Stimulated activated CD4-positive, alpha-beta T cell treated with anti-CD3 and anti-CD28 coated beads, Interleukin-15, amount 100 ng/mL, for 48 hours (primary cell): ENCODE measurements around the gene ETV4.

Source experiments
- DNase-seq, 2 donors: peaks; one replicate each; pipeline ENCODE4 v3.0.0-alpha.2; 2020; ENCODE audit warnings: low read depth in 2 of 2

ETV4 gene

GRCh38 chr17:43546319-43547188 is at the start of gene ETV4:
TSS of gene ETV4 (minus strand) at chr17:43546340. CDS start at chr17:43545617, 723 bp downstream.
- peak; percentile 89 to 93 for DNase-seq

DNA sequence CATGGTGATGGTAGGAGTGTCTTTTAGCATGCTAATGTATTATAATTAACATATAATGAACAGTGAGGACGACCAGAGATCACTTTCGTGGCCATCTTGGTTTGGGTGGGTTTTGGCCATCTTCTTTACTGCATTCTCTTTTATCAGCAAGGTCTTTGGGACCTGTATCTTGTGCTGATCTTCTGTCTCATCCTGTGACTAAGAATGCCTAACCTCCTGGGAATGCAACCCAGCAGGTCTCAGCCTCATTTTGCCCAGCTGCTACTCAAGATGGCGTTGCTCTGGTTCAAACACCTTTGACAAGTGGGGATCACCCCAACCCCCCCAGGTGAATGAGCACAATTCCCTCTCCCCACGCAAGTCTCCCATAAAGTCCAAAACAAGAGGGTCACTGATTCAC is 49.3 kb upstream of the ETV4 start:
- no peak for DNase-seq

- DNase-seq, result no peak
Measured at GRCh38 chr17:43591779-43592562, 45.8 kb upstream of the ETV4 start.

GRCh38 chr17:43591001-43591400 is 44.9 kb upstream of the ETV4 start:
- DNase-seq, result no peak

GRCh38 chr17:43588664-43589435 is 42.7 kb upstream of the ETV4 start:
- no peak for DNase-seq

DNA sequence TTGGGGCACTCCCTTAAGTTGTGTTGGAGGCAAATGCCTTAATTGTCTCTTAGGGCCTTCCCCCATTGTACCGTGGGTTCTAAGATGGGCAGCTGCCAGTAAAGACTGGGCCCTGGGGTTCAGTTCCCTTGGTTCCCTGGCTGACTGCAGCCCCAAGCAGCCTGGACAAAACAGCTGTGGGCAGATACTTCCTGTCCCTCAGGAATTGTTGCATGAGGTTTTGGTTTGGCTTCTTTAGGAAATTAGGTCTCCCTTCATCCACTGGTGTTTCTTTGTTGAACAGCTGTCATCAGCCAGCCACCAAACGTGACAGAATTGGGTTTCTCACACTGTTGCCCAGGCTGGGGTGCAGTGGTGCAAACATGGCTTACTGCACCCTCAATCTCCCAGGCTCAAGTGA is 42.0 kb upstream of the ETV4 start:
- no peak for DNase-seq

GRCh38 chr17:43587647-43588046 is 41.5 kb upstream of the ETV4 start:
- DNase-seq, result no peak

DNA sequence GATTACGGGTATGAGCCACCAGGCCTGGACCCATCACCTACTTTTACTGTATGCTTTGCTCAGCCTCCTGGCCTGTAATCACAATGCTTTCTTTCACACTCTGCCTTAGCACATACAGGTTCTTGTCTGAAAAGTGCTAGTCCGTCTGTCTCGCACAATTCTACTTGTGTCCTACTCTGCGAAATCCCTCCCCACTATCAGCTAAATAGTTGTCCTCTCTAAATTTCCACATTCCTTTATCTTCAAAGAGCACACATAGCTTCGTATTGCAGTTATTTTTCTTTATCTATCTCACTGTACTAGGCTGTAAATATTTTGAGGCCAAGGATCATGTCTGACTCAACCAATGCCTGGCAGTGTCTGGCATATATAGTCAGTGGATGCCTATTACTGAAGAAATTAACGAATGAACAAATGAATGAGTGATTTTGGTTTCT is 38.5 kb upstream of the ETV4 start:
- no peak for DNase-seq

DNA sequence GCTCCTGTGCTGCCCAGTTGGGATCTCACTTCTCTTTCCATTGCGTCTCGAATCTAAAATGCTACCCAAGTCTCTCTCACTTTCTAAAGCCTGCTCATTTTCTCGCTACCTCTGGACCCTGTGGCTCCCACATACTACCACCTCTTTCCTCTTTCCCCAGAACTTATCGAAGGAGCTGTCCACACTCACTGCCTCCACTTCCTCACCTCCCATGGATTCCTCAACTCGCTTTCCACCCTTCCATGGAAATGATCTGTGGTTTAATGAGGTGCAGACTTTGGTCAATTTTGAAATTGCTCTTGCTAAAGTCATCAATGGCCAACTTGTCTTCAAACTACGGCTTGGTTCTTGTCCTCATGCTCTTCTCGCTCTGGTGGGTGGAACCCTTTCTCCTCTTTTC is 37.2 kb upstream of the ETV4 start:
- DNase-seq, result no peak

DNA sequence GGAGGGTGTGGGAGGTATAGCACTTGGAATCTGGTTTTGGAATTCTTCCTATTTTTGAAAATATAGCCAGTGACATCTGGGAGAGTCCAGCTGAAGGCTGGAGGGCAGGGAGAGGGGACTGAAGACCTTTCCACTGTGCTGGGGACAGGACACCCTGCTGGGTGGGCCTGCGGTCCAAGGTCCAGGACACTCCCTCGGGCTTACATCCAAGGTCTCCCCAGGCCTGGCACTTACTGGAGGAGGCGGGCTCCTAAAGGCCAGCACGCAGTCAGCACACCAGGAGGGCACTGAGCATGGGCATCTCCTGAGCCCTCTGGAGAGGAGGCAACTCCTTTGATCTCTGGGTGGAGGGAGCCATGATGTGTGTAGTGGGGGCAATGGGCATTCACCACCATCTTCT is 35.5 kb upstream of the ETV4 start:
- no peak for DNase-seq

DNA sequence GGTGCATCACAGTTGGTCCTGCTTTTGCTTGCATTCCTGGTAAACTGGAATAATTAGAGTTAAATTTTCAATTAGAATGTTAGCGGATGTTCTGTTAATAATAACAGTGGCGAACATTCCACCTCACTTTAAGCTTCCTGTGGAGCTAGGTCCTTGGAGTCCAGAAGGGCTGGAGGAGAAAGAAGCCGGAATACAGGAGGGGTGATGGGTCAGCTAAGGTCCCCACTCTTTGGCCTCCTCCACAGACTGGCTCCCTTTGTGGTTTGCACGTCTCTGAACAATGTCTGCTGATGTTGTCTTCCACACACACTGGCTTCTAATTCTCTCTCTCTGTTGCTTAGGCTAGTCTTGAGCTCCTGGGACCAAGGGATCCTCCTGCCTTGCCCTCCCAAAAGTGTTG is 35.0 kb upstream of the ETV4 start:
- no peak for DNase-seq

GRCh38 chr17:43579566-43580140 is 33.5 kb upstream of the ETV4 start:
- no peak for DNase-seq

GRCh38 chr17:43578699-43579565 is 32.8 kb upstream of the ETV4 start:
- DNase-seq, result no peak

DNA sequence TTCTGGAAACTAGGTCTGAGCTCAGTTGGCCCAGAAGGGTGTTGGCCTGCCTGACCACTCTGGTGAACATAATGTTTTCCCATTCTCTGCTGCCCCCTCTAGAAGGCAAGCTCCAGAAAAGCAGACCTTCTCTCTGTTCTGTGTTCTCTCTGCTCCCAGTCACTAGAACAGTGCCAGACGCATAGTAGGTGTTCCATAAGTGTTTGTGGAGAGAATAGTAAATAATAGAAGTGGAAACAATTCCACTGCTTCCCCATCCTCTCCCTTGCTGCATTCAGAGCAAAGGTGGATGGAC is 32.2 kb upstream of the ETV4 start:
- DNase-seq, result no peak

DNA sequence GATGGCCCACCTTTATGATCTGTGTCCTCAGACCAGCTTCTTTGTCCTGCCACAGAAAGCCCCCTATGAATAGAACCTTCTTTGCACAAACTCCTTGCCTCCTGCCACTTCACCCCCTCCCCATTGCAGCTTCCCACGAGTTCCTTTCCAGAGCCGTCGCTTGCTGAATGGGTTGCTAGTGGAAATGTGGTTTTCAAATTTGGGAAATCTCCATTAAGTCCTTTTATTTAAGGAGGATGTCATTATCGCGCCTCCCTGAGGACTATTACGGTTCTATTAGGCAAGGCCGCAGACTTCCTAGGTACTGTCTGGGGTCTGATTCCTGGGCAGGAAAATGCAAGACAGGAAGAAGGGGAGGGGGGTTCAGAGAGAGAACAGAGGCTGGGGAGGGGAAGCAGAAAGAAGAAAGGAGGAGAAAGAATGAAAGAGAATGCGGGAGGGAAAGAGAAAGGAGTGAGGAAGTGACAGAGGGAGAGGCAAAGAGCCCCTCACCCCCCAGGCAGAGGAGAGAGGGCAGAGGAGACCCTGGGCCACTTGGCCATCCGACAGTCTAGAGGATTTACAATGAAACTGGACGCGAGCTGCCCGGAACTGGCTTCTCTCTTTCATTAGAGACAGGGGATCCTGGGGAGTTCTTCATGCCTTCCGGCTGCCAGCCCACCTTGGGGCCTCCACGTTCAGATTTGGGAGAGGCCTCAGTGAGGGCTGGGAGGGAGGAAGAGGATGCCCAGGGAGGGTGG is 31.7 kb upstream of the ETV4 start:
- no peak for DNase-seq

GRCh38 chr17:43576563-43577229 is 30.6 kb upstream of the ETV4 start:
- DNase-seq, result peak; percentile 35 to 42

GRCh38 chr17:43574896-43575525 is 28.9 kb upstream of the ETV4 start:
- DNase-seq, result no peak

- DNase-seq, result no peak
Measured at GRCh38 chr17:43574348-43574747, 28.2 kb upstream of the ETV4 start.

DNA sequence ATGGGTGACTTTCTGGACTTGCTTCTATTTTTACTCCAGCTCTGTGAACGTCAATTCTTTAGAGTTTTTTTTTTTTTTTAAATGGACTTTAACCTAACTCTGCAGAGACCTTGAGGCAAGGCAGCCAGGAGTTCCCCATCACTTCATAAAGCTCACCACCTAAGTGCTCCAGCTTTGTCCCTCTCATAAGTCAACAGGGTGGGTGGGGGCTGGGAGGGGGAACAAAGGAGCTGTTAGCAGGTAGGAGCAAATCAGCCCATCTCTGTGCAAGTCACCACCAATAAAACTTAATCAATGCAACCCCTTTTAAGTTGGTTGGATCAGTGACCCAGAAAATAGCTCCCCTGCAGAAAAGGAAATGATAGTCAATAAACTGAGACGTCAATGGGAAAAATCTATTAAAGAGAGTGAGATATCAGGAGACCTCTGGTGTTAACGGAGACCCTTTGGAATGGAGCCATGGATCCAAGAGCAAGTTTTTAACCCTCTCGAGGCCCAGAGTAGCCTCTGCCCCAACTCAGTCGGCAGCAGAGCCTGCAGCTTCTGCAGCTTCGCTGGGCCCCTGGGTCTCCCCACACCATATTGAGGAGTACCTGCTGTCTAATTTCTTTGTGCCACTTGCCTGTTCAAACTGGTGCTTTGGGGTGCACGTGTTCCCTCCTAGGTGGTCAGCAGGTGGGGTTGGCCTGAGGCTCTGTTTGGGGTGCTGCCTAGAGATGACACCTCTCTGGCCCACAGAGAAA is 27.6 kb upstream of the ETV4 start:
- DNase-seq, result no peak
